ENCODE results near the gene OGDH. TPM values are rescaled to one million over a fixed set of nuclear protein-coding genes. Genes with fewer than 3 reads are reported as not detected.
A peak's percentile ranks its signal among the peaks of the same experiment; 100 is the strongest.

Gene OGDH
- total and polyA plus RNA-seq, 2 of the 13 experiments (the other 11 are each of a cell fraction or from before 2014, with no cell fraction given), result 17.4 to 25.4 TPM

GRCh38 chr7:44622342-44623151, 16.1 kb downstream of the OGDH start:
- CTCF ChIA-PET (ENCODE audit: low intra/inter-chr PET ratio, low total read pairs), result no interaction called here
- WGBS (ENCODE audit: low lambda C conversion rate), result 42% methylated on average over 5 of the region's 5 CpGs
- TF ChIP-seq ZNF670 (CRISPR knock-in tag; IDR thresholded peaks at IDR 0.05; ENCODE audit: borderline replicate concordance), result no peak
- peak; percentile 29 for TF ChIP-seq HNF4A (CRISPR knock-in tag; IDR thresholded peaks at IDR 0.05)
- peak; percentile 22 for TF ChIP-seq SAP130 (CRISPR knock-in tag; IDR thresholded peaks at IDR 0.05; ENCODE audit: low read depth)
- peak; percentile 23; the same call in 1 of the 2 replicates for TF ChIP-seq GMEB1 (CRISPR knock-in tag; IDR thresholded peaks at IDR 0.05; ENCODE audit: borderline replicate concordance)
- peak; percentile 28; the same call in 1 of the 2 replicates for TF ChIP-seq ZNF644 (CRISPR knock-in tag; IDR thresholded peaks at IDR 0.05; ENCODE audit: low read depth)
- TF ChIP-seq EP300 (IDR thresholded peaks at IDR 0.05; ENCODE audit: low read depth in 2 of 2, low read length in 2 of 2), result no peak
- no peak for TF ChIP-seq EP300 (CRISPR knock-in tag; IDR thresholded peaks at IDR 0.05; ENCODE audit: borderline replicate concordance)
- peak; percentile 37; the same call in 1 of the 2 replicates for TF ChIP-seq ZFY (CRISPR knock-in tag; IDR thresholded peaks at IDR 0.05)
- 0 out of 2 replicates have a peak, but pooled peaks have one; percentile 30 for TF ChIP-seq POGK (CRISPR knock-in tag; conservative IDR thresholded peaks at IDR 0.05)
- no peak for TF ChIP-seq ZNF777 (CRISPR knock-in tag; IDR thresholded peaks at IDR 0.05)
- no peak for TF ChIP-seq KDM5B (CRISPR knock-in tag; IDR thresholded peaks at IDR 0.05; ENCODE audit: borderline replicate concordance)
- TF ChIP-seq BHLHE40 (IDR thresholded peaks at IDR 0.05; ENCODE audit: low read length), result no peak
- 0 out of 2 replicates have a peak, but pooled peaks have one; percentile 40 for TF ChIP-seq DMAP1 (CRISPR knock-in tag; IDR thresholded peaks at IDR 0.05)
- no peak for TF ChIP-seq MED13 (CRISPR knock-in tag; IDR thresholded peaks at IDR 0.05)
- no peak for TF ChIP-seq ZNF30 (CRISPR knock-in tag; IDR thresholded peaks at IDR 0.05)
- TF ChIP-seq SP1 (IDR thresholded peaks at IDR 0.05), result no peak
- no peak for TF ChIP-seq SP1 (CRISPR knock-in tag; IDR thresholded peaks at IDR 0.05)

More at GRCh38 chr7:44622342-44623151, 16.1 kb downstream of the OGDH start:
- Histone ChIP-seq H3K27me3 (ENCODE audit: control insufficient read depth in 1 of 2, insufficient read depth in 2 of 2, low read length in 2 of 2) (no peaks in the 10 kb centered on the region), H3K36me3 (replicated peaks in 1 of 2; ENCODE audit: control insufficient read depth in 1 of 2, insufficient read depth in 2 of 2, low read length in 2 of 2) (peaks cover 12 to 31% of the 10 kb centered on the region in 2 experiments; a peak in 4 of 5 replicates), H2AFZ (ENCODE audit: low read length) (no peak overlapping the region), H3K4me3 (replicated peaks in 1 of 3; ENCODE audit: insufficient read depth in 1 of 3, low read depth in 2 of 3, low read length in 3 of 3) (peak overlapping the region in 2 of 3 experiments; percentile 9 to 23; a peak in 2 of 6 replicates), H3K9ac (ENCODE audit: insufficient read depth, low read depth, low read length) (peak overlapping the region; percentile 57), H3K79me2 (ENCODE audit: insufficient read depth, low read length) (peaks cover 71% of the 10 kb centered on the region), H3K4me2 (ENCODE audit: low read depth, low read length) (peak overlapping the region; percentile 52), H3K27ac (ENCODE audit: extremely low read length, insufficient read depth, low read length) (peak overlapping the region; percentile 74), H3K4me1 (ENCODE audit: insufficient read depth, low read length) (peaks cover 25% of the 10 kb centered on the region), H4K20me1 (ENCODE audit: insufficient read depth, low read length) (no peaks in the 10 kb centered on the region; the same call in 1 of the 2 replicates), H3K9me3 (ENCODE audit: low read length) (no peaks in the 10 kb centered on the region)
- BruUV-seq (replicated peaks), result no TSS peak
- FAIRE-seq (peak; percentile 68), ATAC-seq (peak; percentile 96), DNase-seq (ENCODE audit: low spot score) (peak; percentile 71)
- POLR2A ChIA-PET, result interaction anchor here (1.0 to 1.2 kb wide), 4 partner anchors 12 to 49 kb away, joined by 4 to 5 read pairs (median 5); partner anchors contain the start of genes DDX56, OGDH and TMED4
- intact Hi-C loops (cut with micrococcal nuclease; ENCODE audit: unreplicated experiment) (no loop called here), in situ Hi-C loops (cut with HindIII; ENCODE audit: extremely low pct_ligation_motif_present, low pct_unique_long_range_greater_than_20kb) (no loop called here)
